Measurements from ENCODE around the gene LYZL1.
"Not testable (repeated sequence)": the region's sequence is repeated elsewhere in the genome, so short reads cannot be mapped to it uniquely, and the experiment has no call there.

Gene LYZL1

GRCh38 chr10:29288906-29289305, at the start of gene LYZL1:
LYZL1 (plus strand) TSS chr10:29289070; CDS start chr10:29291868, 2,798 bp downstream.
- not testable (repeated sequence) for DNase-seq (ENCODE audit: low read depth)

GRCh38 chr10:29239569-29240472, 49.0 kb upstream of the LYZL1 start:
- no peak for DNase-seq (ENCODE audit: low read depth)

- no peak for DNase-seq (ENCODE audit: low read depth)
Observed at GRCh38 chr10:29240986-29241660, 47.7 kb upstream of the LYZL1 start.

GRCh38 chr10:29241925-29242324, 46.9 kb upstream of the LYZL1 start:
- no peak for DNase-seq (ENCODE audit: low read depth)

GRCh38 chr10:29243066-29243465, 45.8 kb upstream of the LYZL1 start:
- DNase-seq (ENCODE audit: low read depth): no peak

- no peak for DNase-seq (ENCODE audit: low read depth)
Observed at GRCh38 chr10:29243750-29244149, 45.1 kb upstream of the LYZL1 start.

GRCh38 chr10:29244978-29245377, 43.9 kb upstream of the LYZL1 start:
- no peak for DNase-seq (ENCODE audit: low read depth)

GRCh38 chr10:29245476-29245875, 43.4 kb upstream of the LYZL1 start:
- no peak for DNase-seq (ENCODE audit: low read depth)

- no peak for DNase-seq (ENCODE audit: low read depth)
Observed at GRCh38 chr10:29246449-29246848, 42.4 kb upstream of the LYZL1 start.

GRCh38 chr10:29248158-29248557, 40.7 kb upstream of the LYZL1 start:
- DNase-seq (ENCODE audit: low read depth): no peak

GRCh38 chr10:29249018-29249417, 39.9 kb upstream of the LYZL1 start:
- DNase-seq (ENCODE audit: low read depth): no peak

- DNase-seq (ENCODE audit: low read depth): no peak
Observed at GRCh38 chr10:29250066-29250465, 38.8 kb upstream of the LYZL1 start.

GRCh38 chr10:29252811-29253689, 35.8 kb upstream of the LYZL1 start:
- DNase-seq (ENCODE audit: low read depth): no peak

- DNase-seq (ENCODE audit: low read depth): no peak
Observed at GRCh38 chr10:29253690-29254029, 35.2 kb upstream of the LYZL1 start.

- no peak for DNase-seq (ENCODE audit: low read depth)
Observed at GRCh38 chr10:29254123-29255046, 34.5 kb upstream of the LYZL1 start.

GRCh38 chr10:29255104-29255503, 33.8 kb upstream of the LYZL1 start:
- DNase-seq (ENCODE audit: low read depth): no peak

GRCh38 chr10:29256019-29256418, 32.9 kb upstream of the LYZL1 start:
- no peak for DNase-seq (ENCODE audit: low read depth)

- no peak for DNase-seq (ENCODE audit: low read depth)
Observed at GRCh38 chr10:29256586-29256985, 32.3 kb upstream of the LYZL1 start.

- DNase-seq (ENCODE audit: low read depth): peak; percentile 89
Observed at GRCh38 chr10:29257106-29257783, 31.6 kb upstream of the LYZL1 start.

GRCh38 chr10:29257784-29258135, 31.1 kb upstream of the LYZL1 start:
- no peak for DNase-seq (ENCODE audit: low read depth)

GRCh38 chr10:29259498-29259897, 29.4 kb upstream of the LYZL1 start:
- DNase-seq (ENCODE audit: low read depth): no peak

Data from GM04504 (cell line).